Middle frontal gyrus (tissue), 1 donor: ENCODE results near the gene SHISA9.
"Not testable (repeated sequence)": the region's sequence is repeated elsewhere in the genome, so short reads cannot be mapped to it uniquely, and the experiment has no call there.

Experiments
- DNase-seq: peaks from one replicate; pipeline ENCODE4 v3.0.0-alpha.2; 2015; ENCODE audit warnings: low spot score; ENCODE audit errors: extremely low spot score

Gene SHISA9

DNA sequence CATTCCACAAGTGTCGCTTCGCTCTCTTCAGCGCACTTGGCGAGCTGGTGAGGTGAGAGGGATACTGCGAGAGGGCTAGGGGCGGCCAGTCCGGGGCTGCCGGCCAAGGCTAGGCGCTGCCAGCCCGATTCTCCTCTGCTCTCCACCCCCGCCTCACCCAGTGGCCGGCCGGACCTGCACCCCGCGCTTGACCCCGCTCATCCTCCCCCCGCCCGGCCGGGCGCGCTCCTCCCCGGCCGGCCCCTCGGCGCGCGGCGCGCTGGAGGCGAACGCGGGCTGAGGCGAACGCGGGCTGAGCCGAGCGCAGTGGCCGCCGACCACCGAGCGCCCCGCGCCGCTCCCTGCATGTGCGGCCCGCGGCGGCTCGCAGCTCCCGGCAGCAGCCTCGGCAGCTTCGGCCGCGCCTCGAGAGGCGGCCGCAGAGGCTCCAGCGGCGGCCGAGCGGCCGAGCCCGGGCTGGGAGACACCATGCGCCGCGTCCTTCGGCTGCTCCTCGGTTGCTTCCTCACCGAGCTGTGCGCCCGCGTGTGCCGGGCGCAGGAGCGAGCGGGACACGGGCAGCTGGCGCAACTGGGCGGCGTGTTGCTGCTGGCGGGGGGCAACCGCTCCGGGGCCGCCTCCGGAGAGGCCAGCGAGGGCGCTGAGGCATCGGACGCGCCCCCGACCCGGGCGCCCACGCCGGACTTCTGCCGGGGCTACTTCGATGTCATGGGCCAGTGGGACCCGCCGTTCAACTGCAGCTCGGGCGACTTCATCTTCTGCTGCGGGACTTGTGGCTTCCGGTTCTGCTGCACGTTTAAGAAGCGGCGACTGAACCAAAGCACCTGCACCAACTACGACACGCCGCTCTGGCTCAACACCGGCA, at the start of gene SHISA9:
Gene SHISA9 (plus strand): TSS at position 2 of the 865 bp plus-strand sequence.
- no peak for DNase-seq

DNA sequence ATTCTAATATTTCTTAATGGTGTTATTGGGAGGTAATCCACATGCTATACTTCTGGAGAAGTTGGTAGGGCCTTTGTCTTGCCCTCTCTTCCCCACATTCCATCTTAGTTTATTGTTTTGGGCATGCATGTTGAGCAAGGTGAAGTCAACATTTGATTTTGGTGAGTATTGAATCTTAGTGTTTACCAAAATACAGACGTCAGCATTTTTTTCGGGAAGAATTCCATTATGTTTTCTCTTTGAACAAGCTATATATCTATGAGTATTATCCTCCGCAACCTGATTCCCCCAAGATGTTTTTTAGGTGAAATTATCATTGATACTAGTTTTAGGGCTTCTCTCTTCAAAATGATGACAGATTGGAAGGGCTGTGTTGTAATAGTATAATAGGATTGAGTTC, 47.4 kb upstream of the SHISA9 start:
- DNase-seq: no peak

DNA sequence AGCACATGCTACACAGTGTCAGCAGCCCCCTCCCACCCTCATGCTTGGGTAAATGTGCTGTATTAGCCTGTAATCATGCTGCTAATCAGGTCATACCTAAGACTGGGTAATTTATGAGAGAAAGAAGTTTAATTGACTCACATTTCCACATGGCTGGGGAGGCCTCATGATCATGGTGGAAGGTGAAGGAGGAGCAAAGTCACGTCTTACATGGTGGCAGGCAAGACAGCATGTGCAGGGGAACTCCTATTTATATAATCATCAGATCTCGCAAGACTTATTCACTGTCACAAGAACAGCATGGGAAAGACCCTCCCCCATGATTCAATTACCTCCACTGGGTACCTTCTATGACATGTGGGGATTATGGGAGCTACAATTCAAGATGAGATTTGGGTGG, 44.0 kb upstream of the SHISA9 start:
- DNase-seq: not testable (repeated sequence)

DNA sequence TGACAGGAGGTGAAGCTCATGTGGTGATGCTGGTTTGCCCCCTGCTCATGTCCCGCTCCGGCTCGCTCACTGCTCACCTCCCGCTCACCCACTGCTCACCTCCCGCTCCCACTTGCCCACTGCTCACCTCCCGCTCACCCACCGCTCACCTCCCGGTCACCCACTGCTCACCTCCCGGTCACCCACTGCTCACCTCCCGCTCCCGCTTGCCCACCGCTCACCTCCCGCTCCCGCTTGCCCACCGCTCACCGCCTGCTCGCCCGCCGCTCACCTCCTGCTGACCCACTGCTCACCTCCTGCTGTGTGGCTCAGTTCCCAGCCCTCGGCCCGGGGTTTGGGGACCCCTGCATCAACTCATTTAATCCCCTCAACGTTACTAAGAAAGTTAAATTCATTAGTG, 39.1 kb upstream of the SHISA9 start:
- no peak for DNase-seq

DNA sequence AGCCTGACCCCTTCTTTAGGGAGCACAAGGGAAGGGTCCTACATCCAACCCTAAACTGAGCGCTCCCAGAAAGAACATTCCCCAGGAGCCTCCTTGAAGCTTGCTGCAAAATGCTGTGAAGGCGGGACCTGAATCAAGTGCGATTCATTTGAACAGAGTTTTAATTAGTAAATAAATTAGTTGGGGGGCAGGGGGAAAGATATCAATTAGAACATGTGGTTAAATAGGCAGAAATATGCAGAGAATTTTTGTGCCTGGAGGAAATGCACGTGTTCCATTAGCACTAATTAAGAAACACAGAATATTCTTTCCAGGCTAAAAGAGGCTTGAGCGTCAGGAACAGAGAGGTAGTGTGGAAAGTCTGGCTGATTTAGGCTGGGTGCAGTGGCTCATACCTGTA, 38.5 kb upstream of the SHISA9 start:
- DNase-seq: no peak

DNA sequence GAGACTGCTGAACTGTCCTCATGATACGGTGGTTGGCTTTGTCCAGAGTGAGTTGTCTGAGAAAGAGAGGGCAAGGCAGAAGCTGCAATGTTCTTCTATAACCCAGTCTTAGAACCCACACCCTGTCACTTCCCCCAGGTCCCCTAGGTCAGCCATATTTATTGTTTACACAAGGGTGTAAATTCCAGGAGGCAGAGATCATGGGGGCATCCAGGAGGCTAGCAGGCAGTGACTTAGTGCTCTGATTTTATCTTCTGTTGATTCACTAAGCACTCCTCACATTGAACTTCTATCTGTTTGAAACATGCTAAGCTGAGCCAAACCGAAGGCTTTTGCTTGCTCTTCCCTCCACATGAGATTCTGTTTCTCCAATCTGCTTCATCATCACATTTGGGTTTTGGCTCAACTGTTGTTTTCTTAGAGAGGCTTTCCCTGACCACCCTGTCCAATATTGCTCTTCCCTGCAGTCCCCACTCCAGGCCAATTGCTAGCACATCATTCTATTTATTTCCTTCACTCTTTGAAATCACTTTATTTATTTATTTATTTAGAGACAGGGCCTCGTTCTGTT, 34.3 kb upstream of the SHISA9 start:
- no peak for DNase-seq

DNA sequence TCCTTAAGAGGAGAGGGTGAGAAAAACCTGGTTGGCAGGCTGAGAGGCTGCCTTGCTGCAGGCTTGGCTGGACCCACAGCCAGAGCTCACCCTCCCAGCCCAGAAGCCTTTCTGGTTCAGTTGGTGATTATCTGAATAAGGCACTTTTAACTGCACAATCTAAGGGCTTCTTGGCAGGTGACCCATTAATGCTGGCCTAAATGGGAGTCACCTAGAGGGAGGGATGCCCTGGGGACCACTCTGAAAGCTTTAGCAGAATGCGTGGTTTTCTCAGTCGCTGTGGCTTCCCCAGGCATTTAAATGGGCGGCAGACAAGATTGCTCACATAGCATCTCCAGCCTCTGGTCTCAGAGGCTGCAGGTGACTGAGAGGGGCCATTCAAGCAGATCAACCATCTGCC, 33.2 kb upstream of the SHISA9 start:
- no peak for DNase-seq

DNA sequence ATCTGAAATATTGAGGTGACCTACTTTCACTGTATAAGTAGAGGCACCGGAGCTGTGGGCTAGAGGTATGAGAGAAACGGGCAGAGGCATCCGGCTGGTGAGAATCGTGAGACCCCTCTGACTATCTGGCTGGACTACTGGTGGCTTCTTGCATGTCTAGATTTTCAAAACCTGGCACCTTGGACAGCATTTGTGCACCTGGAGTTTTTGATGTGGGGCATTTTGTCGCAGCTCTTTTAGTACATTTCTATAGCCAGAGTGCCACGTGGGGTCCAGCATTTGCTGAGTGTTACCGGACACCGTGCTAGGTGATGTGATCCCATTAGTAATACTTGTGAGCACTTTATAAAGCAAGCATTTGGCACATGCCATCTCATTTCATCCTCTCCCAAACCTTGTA, 32.6 kb upstream of the SHISA9 start:
- DNase-seq: no peak

DNA sequence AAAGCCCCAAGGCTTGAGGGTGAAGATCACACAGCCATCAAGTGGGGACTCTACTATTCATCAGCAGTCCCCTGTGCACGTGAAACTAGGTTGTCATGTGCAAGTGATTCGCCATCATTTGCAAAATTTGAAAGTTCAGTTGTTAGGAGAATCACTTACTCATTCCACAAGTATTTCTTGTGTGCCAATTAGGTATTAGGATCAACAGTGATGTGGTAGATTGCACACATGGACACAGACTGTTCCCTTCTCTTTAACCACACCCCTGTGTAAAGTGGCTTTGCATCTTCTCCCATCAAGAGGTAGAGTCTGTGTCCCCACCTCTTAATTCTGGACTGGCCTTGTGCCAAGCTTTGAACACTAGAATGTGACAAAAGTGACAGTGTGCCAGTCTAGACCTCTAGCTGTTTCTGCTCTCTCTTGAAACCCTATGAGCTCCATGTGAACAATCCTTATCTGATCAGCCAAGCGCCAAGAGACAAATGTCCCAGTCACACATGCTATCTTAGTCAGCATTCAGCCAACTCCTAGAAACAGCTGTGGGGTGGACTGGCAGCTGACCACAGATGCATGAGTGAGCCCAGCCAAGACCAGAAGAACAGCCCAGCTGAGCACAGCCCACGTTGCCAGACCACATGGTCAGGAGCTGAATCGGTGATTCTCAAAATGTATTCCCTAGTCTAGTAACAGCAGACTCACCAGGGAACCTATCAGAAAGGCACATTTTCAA, 31.5 kb upstream of the SHISA9 start:
- no peak for DNase-seq

DNA sequence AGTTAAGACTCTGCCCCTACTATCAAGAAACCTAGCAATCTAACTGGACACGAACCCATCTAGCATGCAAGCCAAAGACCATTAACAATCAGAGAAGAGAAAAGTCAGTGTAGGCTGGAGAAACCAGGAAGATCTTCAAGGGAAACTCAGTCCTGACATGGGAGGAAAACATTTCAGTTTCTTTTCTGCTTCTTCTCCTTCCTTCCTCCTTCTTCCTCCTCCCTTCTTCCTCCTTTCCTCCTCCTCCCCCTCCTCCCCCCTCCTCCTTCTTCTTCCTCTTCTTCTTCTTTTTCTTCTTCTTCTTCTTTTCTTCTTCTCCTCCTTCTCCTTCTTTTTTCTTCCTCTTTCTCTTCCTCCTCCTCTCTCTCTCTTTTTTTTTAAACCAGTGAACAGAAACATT, 29.6 kb upstream of the SHISA9 start:
- DNase-seq: no peak

DNA sequence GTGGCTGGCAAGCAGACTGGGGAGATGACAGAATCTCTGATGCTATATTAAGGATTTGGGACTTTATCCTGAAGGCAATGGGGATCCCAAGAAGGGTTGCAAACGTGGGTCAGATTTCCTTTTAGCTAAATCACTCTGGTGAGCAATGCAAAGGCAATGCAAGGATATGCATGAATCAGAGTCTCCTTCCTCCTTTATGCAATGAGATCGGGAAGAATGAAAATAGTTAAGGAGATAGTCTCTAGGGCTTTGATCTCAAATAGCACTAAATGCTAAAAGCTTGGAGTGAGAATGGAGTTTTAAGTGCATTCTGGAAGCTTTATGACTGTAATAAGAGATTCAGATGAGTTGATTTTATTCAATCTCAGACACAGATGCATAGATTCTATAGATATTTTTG, 27.2 kb upstream of the SHISA9 start:
- no peak for DNase-seq

DNA sequence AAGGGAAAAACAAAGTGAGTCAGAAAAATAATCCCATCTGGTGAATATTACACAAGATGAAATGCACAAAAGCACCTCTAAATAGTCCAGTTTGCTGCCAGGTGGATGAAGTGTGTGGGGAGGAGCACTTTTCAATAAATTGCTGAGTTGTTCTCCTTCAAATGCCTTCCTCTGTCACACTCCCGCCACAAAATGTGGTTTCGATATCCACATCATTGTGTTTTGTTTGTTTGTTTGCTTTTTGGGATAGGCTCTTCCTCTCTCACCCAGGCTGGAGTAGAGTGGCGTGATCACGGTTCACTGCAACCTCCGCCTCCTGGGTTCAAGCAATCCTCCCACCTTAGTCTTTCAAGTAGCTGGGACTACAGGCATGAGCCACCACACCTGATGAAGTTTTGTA, 24.6 kb upstream of the SHISA9 start:
- DNase-seq: no peak

DNA sequence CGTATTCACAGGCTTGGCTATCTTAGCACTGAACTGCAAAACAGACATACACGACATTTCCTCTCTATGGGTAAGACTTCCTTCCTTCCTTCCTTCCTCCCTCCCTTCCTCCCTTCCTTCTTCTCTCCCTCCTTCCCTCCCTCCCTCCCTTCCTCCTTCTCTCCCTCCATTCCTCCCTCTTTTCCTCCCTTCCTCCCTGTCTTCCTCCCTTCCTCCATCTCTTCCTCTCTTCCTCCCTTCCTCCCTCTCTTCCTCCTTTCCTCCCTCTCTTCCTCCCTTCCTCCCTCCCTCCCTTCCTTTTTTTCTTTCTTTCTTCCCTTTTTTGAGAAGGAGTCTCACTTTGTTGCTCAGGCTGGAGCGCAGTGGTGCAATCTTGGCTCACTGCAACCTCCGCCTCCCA, 22.4 kb upstream of the SHISA9 start:
- no peak for DNase-seq

DNA sequence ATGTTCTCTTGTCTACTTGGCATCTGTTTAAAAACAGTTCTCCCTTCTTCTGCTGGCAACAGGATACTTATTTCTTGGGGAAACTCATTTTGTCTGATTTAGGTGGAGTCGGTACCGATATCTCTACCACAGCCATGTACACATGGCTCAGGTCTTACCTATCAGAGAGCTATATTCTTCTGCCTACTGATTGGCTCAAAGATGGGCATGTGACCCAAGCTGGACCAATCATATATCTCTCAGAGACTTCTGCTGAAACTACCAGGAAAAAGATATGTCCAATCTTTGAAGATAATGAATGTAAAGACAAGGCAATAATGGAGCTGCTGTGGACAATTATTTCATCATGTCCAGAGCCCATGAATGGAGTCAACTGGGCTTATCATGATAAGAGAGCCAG, 21.6 kb upstream of the SHISA9 start:
- no peak for DNase-seq

DNA sequence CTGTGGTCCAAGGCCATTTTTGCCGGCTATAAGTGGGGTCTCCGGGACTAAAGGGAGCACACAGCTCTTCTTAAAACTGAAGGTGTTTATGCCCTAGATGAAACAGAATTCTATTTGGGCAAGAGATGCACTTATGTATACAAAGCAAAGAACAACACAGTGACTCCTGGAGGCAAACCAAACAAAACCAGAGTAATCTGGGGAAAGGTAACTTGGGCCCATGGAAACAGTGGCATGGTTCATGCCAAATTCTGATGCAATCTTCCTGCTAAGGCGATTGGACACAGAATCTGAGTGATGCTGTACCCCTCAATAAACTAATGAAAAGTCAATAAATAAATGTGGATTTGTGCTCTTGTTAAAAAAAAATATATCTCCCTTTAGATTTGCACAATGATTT, 20.2 kb upstream of the SHISA9 start:
- no peak for DNase-seq

DNA sequence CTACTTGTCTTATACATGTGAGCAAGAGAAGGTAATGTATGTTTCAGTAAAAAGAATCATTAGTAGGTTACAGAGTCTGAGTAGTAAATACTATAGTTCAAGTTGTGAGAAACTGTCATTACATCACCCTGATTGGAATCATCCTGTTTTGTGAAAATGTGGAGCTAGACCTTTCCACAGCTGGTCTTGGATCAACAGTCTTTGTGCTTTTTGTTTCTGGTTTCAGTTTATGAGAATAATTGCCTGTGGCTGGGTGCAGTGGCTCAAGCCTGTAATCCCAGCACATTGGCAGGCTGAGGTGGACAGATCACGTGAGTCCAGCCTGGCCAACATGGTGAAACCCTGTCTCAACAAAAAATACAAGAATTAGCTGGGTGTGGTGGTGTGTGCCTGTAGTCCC, 19.7 kb upstream of the SHISA9 start:
- no peak for DNase-seq

DNA sequence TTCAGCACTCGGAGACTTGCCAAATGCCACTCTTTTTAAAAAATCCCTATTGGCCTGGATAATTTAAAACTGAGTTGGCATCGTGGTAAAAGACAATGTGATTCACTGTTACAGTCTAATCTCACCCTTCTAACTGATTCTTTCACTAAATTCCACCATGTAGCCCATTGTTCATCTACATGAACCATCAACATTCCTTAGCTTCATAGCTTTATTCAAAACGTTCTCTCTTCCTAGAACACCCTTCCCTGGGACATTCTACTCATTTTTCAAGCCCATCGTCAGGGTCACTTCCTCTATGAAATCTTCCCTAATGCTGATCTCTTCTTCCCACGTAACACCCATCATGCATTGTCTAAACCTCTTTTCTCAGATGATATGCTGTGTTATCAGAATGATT, 15.7 kb upstream of the SHISA9 start:
- DNase-seq: no peak

DNA sequence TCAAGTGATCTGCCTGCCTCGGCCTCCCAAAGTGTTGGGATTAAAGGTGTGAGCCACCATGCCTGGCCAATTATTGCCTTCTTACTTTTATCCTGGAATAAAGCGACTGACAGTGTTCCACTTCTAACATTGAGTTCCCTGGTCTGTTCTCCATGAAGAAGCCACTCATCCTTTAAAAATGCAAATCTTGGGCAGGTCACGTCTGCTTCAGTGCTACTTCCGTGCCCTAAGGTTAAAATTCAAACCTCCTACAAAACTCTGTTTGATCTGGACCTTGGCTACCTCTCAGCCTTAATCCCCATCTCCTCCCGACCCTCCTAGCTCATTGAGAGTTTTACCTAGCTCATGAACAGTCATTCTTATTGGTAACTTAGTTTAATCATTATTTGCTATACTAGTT, 9.6 kb upstream of the SHISA9 start:
- DNase-seq: no peak

DNA sequence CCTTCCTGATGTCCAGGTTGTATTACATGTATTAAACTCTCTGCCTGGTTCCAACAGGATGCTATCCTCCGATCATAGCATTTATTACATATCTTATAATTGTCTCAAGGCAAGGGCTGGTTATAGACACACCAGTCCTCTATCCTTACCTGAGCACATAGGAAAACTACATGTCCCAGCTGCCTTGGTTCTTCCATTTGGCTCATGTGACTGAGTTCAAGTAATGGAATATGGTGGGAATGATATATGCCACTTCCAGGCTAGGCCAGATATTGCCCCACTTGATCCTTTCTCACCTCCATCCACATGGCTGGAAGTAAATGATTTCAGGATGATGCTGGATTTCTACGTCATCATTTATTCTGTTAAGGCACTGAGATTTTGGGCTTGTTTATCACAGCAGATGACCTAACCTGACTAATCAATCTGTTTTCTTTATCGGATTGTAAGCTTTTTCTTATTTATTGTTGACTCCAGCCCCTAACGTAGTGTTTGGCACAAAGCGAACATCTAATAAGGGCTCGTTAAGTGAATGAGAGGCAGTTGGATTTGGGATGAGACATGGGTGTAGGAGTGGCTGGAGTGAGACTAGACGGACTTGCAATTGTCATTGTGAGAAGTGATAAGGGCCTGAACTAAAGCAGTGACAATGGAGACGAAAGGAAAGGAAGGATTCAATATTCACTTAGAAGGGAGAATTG, 8.2 kb upstream of the SHISA9 start:
- no peak for DNase-seq

DNA sequence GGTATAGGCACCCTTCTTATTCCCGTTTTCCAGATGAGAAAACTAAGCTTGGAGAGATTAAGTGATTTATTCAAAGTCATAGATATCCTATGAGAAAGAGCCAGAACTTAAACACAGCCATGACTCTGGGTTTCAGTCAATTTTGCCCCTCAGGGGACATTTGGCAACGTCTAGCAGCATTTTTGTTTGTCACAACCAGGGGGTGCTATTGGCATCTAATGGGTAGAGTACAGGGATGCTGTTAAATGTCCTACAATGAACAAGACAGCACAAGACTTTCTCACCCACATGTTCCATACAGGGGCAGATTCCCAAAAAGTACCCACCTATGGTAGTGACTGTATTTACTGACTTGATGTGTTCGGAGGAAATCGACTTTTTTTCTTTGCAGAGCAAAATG, 4.8 kb upstream of the SHISA9 start:
- no peak for DNase-seq

DNA sequence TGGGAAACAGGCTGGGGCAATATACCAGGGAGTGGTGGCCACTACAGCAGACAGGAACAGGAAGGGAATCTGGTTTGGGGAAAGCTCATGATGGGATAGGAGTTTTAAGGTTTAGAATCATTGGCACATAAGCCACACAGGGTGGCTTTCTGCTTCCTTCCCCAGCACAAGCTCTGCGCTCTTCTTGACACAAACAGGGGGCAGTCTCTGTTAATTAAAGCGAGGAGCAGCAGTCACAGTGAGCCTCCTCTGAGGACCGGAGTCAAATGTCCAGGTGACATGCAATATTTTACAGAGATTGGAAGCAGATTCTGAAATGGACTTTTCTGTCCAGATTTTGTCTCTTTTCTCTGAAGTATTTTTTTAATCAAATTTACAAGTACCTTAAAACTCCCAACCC, 2.8 kb upstream of the SHISA9 start:
- DNase-seq: no peak
